Endothelial cell (in vitro differentiated cells): ENCODE data around the gene TBC1D3B. TPM values are rescaled to one million over a fixed set of nuclear protein-coding genes. Genes with fewer than 3 reads are reported as not detected.

Experiments used
- DNase-seq: peaks from one replicate; pipeline ENCODE4 v3.0.0; 2021; ENCODE audit warnings: low spot score
- H3K27ac Mint-ChIP-seq: one replicate; pipeline ENCODE4 v1.8.0; 2021; ENCODE audit warnings: mixed read lengths, inconsistent platforms; ENCODE audit not compliant: unreplicated experiment
- H3K27me3 Mint-ChIP-seq: one replicate; pipeline ENCODE4 v1.8.0; 2021; ENCODE audit warnings: mild to moderate bottlenecking, moderate library complexity, mixed read lengths, inconsistent platforms; ENCODE audit not compliant: unreplicated experiment
- H3K36me3 Mint-ChIP-seq: one replicate; pipeline ENCODE4 v1.8.0; 2021; ENCODE audit warnings: mild to moderate bottlenecking, low read depth, mixed read lengths, inconsistent platforms; ENCODE audit not compliant: unreplicated experiment
- H3K4me1 Mint-ChIP-seq: one replicate; pipeline ENCODE4 v1.8.0; 2021; ENCODE audit warnings: mild to moderate bottlenecking, mixed read lengths, inconsistent platforms; ENCODE audit not compliant: unreplicated experiment
- H3K4me3 Mint-ChIP-seq: one replicate; pipeline ENCODE4 v1.8.0; 2021; ENCODE audit warnings: mild to moderate bottlenecking, mixed read lengths, inconsistent platforms; ENCODE audit not compliant: unreplicated experiment
- H3K9me3 Mint-ChIP-seq: one replicate; pipeline ENCODE4 v1.8.0; 2021; ENCODE audit warnings: mixed read lengths, inconsistent platforms; ENCODE audit not compliant: unreplicated experiment
- CTCF ChIP-seq: fragments of 200-600 bp; sonication (generic); IDR thresholded peaks from one replicate; pipeline ENCODE4 v1.5.0; 2021; ENCODE audit warnings: antibody characterized with exemption; ENCODE audit not compliant: unreplicated experiment
- total RNA-seq: library from RNA; stranded (reverse); fragmentation: NEBNext Ultra II Directional; extraction: Animal tissue kit (Norgen Biotek cat#: 25700); gene quantifications from one replicate; pipeline ENCODE4 v1.2.1, GENCODE V29; 2021; ENCODE audit not compliant: unreplicated experiment

TBC1D3B gene
- total RNA-seq, 1 donor from 2014 or later = 8.9 TPM

GRCh38 chr17:36148559-36149295 is 27.7 kb downstream of the TBC1D3B start:
- peak; percentile 92 for TF ChIP-seq CTCF

GRCh38 chr17:36147601-36148000 is 28.8 kb downstream of the TBC1D3B start:
- no peaks in the 10 kb centered on the region for H3K36me3 Mint-ChIP-seq
- no peaks in the 10 kb centered on the region for H3K4me1 Mint-ChIP-seq
- DNase-seq = no peak

More at GRCh38 chr17:36148559-36149295, 27.7 kb downstream of the TBC1D3B start:
- H3K9me3 Mint-ChIP-seq = no peaks in the 10 kb centered on the region
- no peak overlapping the region for H3K27ac Mint-ChIP-seq
- H3K4me3 Mint-ChIP-seq = no peak overlapping the region
- H3K4me1 Mint-ChIP-seq = no peaks in the 10 kb centered on the region
- H3K27me3 Mint-ChIP-seq = peaks cover 3% of the 10 kb centered on the region
- peak; percentile 71 for DNase-seq
- H3K36me3 Mint-ChIP-seq = no peaks in the 10 kb centered on the region

DNA sequence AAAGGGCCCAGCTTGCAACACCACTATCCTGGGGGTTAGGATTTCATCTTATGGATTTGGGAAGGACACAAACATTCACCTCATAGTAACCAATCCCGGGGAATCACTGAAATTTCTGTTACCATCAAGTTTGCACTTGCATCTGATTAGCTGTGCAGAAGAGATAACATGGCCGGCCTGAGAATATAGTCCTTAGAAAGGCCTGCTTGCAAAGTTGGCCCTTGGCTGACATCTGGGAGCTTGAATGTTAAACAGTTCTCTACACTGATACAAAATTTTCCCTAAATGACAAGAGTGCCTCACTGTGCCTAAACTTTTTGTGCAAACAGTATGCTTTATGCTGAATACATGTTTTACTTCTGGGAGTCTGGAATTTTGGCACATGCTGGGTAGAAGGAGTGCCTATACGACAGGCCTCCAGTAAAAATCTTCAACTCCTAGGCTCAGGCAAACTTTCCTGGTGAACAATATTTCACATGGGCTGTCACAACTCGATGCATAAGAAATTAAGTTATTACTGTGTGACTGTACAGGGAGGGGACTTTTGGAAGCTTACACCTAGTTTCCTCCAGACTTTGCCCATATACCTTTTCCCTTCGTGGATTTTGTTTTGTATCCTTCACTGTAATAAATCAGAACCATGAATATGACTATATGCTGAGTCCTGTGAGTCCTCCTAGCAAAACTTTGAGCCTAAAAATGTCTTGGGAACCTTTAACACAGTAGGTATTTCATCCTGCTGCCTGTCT is 31.3 kb downstream of the TBC1D3B start:
- Mint-ChIP-seq H3K36me3 (no peaks in the 10 kb centered on the region), H3K4me3 (no peak overlapping the region), H3K27ac (no peak overlapping the region), H3K27me3 (no peaks in the 10 kb centered on the region), H3K9me3 (no peaks in the 10 kb centered on the region), H3K4me1 (no peaks in the 10 kb centered on the region)
- no peak for TF ChIP-seq CTCF
- DNase-seq = no peak

More at GRCh38 chr17:36147601-36148000, 28.8 kb downstream of the TBC1D3B start:
- no peaks in the 10 kb centered on the region for H3K27me3 Mint-ChIP-seq
- no peak overlapping the region for H3K27ac Mint-ChIP-seq
- H3K9me3 Mint-ChIP-seq = no peaks in the 10 kb centered on the region
- TF ChIP-seq CTCF = no peak
- no peak overlapping the region for H3K4me3 Mint-ChIP-seq

DNA sequence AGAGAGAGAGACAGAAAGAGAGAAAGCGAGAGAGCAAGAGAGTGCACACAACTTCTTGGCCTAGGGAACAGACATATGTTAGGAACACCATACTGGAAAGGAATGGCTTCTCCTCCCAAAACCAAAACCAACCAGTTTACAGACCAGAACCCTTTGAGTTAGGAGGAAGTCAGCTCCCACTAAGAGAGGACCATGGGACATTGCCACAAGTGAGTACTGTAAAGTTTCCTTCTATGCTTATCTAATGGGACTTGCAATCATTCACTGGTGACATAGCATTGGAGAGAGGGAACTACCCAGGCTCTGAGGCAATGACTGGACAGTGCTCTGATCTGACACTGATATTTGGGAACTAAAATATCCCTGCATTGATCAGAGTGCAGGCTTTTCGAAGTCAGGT is 32.4 kb downstream of the TBC1D3B start:
- Mint-ChIP-seq H3K4me3 (no peak overlapping the region), H3K27ac (no peak overlapping the region), H3K27me3 (no peaks in the 10 kb centered on the region), H3K9me3 (no peaks in the 10 kb centered on the region), H3K4me1 (no peaks in the 10 kb centered on the region), H3K36me3 (no peaks in the 10 kb centered on the region)
- TF ChIP-seq CTCF = no peak
- no peak for DNase-seq

DNA sequence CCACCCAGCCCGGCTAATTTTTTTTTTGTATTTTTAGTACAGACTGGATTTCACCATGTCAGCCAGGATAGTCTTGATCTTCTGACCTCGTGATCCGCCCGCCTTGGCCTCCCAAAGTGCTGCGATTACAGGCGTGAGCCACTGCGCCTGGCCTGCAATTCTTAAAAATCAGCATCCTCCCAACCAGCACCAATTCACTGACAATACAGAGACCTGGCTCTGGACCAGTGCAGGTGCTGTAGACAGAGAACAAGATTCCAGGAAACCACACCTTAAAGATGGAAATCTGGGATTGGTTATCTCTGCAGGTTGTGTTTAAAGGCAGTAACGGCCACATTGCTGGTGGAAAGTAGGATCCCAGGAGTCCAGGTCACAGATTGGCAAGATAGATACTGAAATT is 33.6 kb downstream of the TBC1D3B start:
- Mint-ChIP-seq H3K27me3 (no peaks in the 10 kb centered on the region), H3K4me1 (no peaks in the 10 kb centered on the region), H3K27ac (no peak overlapping the region), H3K9me3 (no peaks in the 10 kb centered on the region), H3K36me3 (no peaks in the 10 kb centered on the region), H3K4me3 (no peak overlapping the region)
- no peak for TF ChIP-seq CTCF
- no peak for DNase-seq
